ENCODE measurements around the gene NEK1. TPM values are rescaled to one million over a fixed set of nuclear protein-coding genes. Genes with fewer than 3 reads are reported as not detected.

Gene NEK1
- total and polyA plus RNA-seq, 2 donors (not counting 1 experiment from before 2014, with no cell fraction given): 3.3 to 21.4 TPM

GRCh38 chr4:169604131-169604900, 8.1 kb downstream of the NEK1 start:
- Histone ChIP-seq H3K4me2 (replicated peaks; ENCODE audit: low read depth, low read length, poor library complexity, severe bottlenecking) (no peak overlapping the region), H4K20me1 (ENCODE audit: control insufficient read depth, insufficient read depth, low read length, poor library complexity, severe bottlenecking) (no peaks in the 10 kb centered on the region), H3K4me3 (ENCODE audit: control extremely low read depth in 1 of 5, extremely low read depth in 1 of 5, insufficient read depth in 1 of 5, low read depth in 2 of 5, low read length in 4 of 5) (no peak overlapping the region), H3K27me3 (replicated peaks in 1 of 4; ENCODE audit: control extremely low read depth in 1 of 4, control insufficient read depth in 3 of 4, insufficient read depth in 4 of 4, low read length in 3 of 4) (no peaks in the 10 kb centered on the region), H3K79me2 (ENCODE audit: control insufficient read depth, insufficient read depth, low read length) (peaks cover 16% of the 10 kb centered on the region), H3K36me3 (replicated peaks in 1 of 2; ENCODE audit: control extremely low read depth in 1 of 2, control insufficient read depth in 1 of 2, extremely low read depth in 1 of 2, insufficient read depth in 2 of 2, low read length in 1 of 2) (peaks cover 0 to 2% of the 10 kb centered on the region in 2 experiments), H3K4me1 (ENCODE audit: control insufficient read depth in 2 of 2, insufficient read depth in 2 of 2, low read length in 2 of 2) (no peaks in the 10 kb centered on the region), H2AFZ (ENCODE audit: insufficient read depth, low read depth, low read length, poor library complexity, severe bottlenecking) (no peak overlapping the region), H3K27ac (ENCODE audit: low read length in 2 of 2) (no peak overlapping the region), H3K9ac (ENCODE audit: low read length) (no peak overlapping the region), H3K9me3 (ENCODE audit: control extremely low read depth in 1 of 3, control insufficient read depth in 2 of 3, insufficient read depth in 1 of 3, low read length in 2 of 3) (no peaks in the 10 kb centered on the region)
- Mint-ChIP-seq H3K9me3 (ENCODE audit: insufficient read depth) (no peaks in the 10 kb centered on the region), H3K4me3 (no peak overlapping the region), H3K4me1 (peaks cover 9% of the 10 kb centered on the region), H3K27ac (no peak overlapping the region), H3K27me3 (no peaks in the 10 kb centered on the region)
- ATAC-seq (ENCODE audit: low read depth) (no peak), DNase-seq (no peak)
- CTCF ChIA-PET: interaction anchor here (0.9 kb wide), 1 partner anchor 15 kb away, joined by 3 read pairs; no protein-coding TSS in a partner anchor
- TF ChIP-seq EZH2 (IDR thresholded peaks at IDR 0.05; ENCODE audit: borderline replicate concordance, insufficient read depth, low read depth, low read length, poor library complexity, severe bottlenecking): no peak
- TF ChIP-seq, protein P1, sequence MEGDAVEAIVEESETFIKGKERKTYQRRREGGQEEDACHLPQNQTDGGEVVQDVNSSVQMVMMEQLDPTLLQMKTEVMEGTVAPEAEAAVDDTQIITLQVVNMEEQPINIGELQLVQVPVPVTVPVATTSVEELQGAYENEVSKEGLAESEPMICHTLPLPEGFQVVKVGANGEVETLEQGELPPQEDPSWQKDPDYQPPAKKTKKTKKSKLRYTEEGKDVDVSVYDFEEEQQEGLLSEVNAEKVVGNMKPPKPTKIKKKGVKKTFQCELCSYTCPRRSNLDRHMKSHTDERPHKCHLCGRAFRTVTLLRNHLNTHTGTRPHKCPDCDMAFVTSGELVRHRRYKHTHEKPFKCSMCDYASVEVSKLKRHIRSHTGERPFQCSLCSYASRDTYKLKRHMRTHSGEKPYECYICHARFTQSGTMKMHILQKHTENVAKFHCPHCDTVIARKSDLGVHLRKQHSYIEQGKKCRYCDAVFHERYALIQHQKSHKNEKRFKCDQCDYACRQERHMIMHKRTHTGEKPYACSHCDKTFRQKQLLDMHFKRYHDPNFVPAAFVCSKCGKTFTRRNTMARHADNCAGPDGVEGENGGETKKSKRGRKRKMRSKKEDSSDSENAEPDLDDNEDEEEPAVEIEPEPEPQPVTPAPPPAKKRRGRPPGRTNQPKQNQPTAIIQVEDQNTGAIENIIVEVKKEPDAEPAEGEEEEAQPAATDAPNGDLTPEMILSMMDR (IDR thresholded peaks at IDR 0.05): no peak
- POLR2A ChIA-PET: no interaction called here
- WGBS (ENCODE audit: insufficient coverage): no CpG with 5 or more reads among the region's 1 CpG
- intact Hi-C loops (cut with micrococcal nuclease): no loop called here

GRCh38 chr4:169603312-169603711, 9.1 kb downstream of the NEK1 start:
- H3K4me1 Mint-ChIP-seq: peaks cover 9% of the 10 kb centered on the region
- no peak overlapping the region for H3K4me3 Mint-ChIP-seq
- intact Hi-C loops (cut with micrococcal nuclease): no loop called here
- H3K27me3 Mint-ChIP-seq: no peaks in the 10 kb centered on the region
- H3K79me2 ChIP-seq (ENCODE audit: control insufficient read depth, insufficient read depth, low read length): peaks cover 12% of the 10 kb centered on the region
- DNase-seq (no peak), ATAC-seq (ENCODE audit: low read depth) (no peak)
- no peak overlapping the region for H3K9ac ChIP-seq (ENCODE audit: low read length)
- H3K9me3 Mint-ChIP-seq (ENCODE audit: insufficient read depth): no peaks in the 10 kb centered on the region
- CTCF ChIA-PET: interaction anchor here (0.9 kb wide), 1 partner anchor 16 kb away, joined by 3 read pairs; no protein-coding TSS in a partner anchor
- H3K27me3 ChIP-seq (replicated peaks in 1 of 4; ENCODE audit: control extremely low read depth in 1 of 4, control insufficient read depth in 3 of 4, insufficient read depth in 4 of 4, low read length in 3 of 4): no peaks in the 10 kb centered on the region
- no peak overlapping the region for H2AFZ ChIP-seq (ENCODE audit: insufficient read depth, low read depth, low read length, poor library complexity, severe bottlenecking)
- H3K4me1 ChIP-seq (ENCODE audit: control insufficient read depth in 2 of 2, insufficient read depth in 2 of 2, low read length in 2 of 2): no peaks in the 10 kb centered on the region
- no CpG with 5 or more reads among the region's 2 CpGs for WGBS (ENCODE audit: insufficient coverage)
- POLR2A ChIA-PET: no interaction called here
- no peak overlapping the region for H3K27ac Mint-ChIP-seq
- peaks cover 1 to 2% of the 10 kb centered on the region in 2 experiments for H3K36me3 ChIP-seq (replicated peaks in 1 of 2; ENCODE audit: control extremely low read depth in 1 of 2, control insufficient read depth in 1 of 2, extremely low read depth in 1 of 2, insufficient read depth in 2 of 2, low read length in 1 of 2)
- H3K27ac ChIP-seq (ENCODE audit: low read length in 2 of 2): no peak overlapping the region
- no peak overlapping the region for H3K4me3 ChIP-seq (ENCODE audit: control extremely low read depth in 1 of 5, extremely low read depth in 1 of 5, insufficient read depth in 1 of 5, low read depth in 2 of 5, low read length in 4 of 5)
- H3K4me2 ChIP-seq (replicated peaks; ENCODE audit: low read depth, low read length, poor library complexity, severe bottlenecking): no peak overlapping the region
- no peaks in the 10 kb centered on the region for H4K20me1 ChIP-seq (ENCODE audit: control insufficient read depth, insufficient read depth, low read length, poor library complexity, severe bottlenecking)
- H3K9me3 ChIP-seq (ENCODE audit: control extremely low read depth in 1 of 3, control insufficient read depth in 2 of 3, insufficient read depth in 1 of 3, low read length in 2 of 3): no peaks in the 10 kb centered on the region
- TF ChIP-seq, protein P1 (IDR thresholded peaks at IDR 0.05): no peak
- no peak for TF ChIP-seq EZH2 (IDR thresholded peaks at IDR 0.05; ENCODE audit: borderline replicate concordance, insufficient read depth, low read depth, low read length, poor library complexity, severe bottlenecking)

All from B cell (primary cell).